Fibroblast of lung (primary cell): ENCODE measurements around the gene GNB1L. TPM values are rescaled to one million over a fixed set of nuclear protein-coding genes. Genes with fewer than 3 reads are reported as not detected.

ENCODE experiments used
- DNase-seq, 2 donors: peaks; one replicate each; pipeline versions ENCODE4 v3.0.0 to v3.0.0-alpha.2; 2010; ENCODE audit warnings: low read depth in 2 of 2
- H2AFZ ChIP-seq: 2 replicates; pipeline ENCODE4 v1.5.1; 2012; ENCODE audit warnings: low read length, control low read depth, inconsistent platforms
- H3K27ac ChIP-seq: 2 replicates; pipeline ENCODE4 v1.5.1; 2011; ENCODE audit warnings: low read length, control low read depth; ENCODE audit not compliant: insufficient read depth
- H3K27me3 ChIP-seq: 2 replicates; pipeline ENCODE4 v1.5.1; 2011; ENCODE audit warnings: mild to moderate bottlenecking, low read length; ENCODE audit not compliant: control insufficient read depth, insufficient read depth
- H3K36me3 ChIP-seq: 2 replicates; pipeline ENCODE4 v1.5.1; 2011; ENCODE audit warnings: low read length; ENCODE audit not compliant: control insufficient read depth, insufficient read depth
- H3K4me1 ChIP-seq: 2 replicates; pipeline ENCODE4 v1.5.1; 2011; ENCODE audit warnings: low read length; ENCODE audit not compliant: control insufficient read depth, insufficient read depth; ENCODE audit errors: extremely low read depth
- H3K4me2 ChIP-seq: 2 replicates; pipeline ENCODE4 v1.5.1; 2011; ENCODE audit warnings: low read length, control low read depth; ENCODE audit not compliant: insufficient read depth; ENCODE audit errors: extremely low read depth
- H3K4me3 ChIP-seq, 4 experiments: fragments of 200-600 bp in 1 of 4; sonication (generic) in 1 of 4; replicated peaks in 1 of 4; 2 replicates each; pipeline ENCODE4 v1.5.1; 2011 to 2016; ENCODE audit warnings: low read length in 4 of 4, low read depth in 3 of 4, mild to moderate bottlenecking in 3 of 4, control low read depth in 2 of 4, inconsistent platforms in 1 of 4, mixed read lengths in 1 of 4; ENCODE audit not compliant: insufficient read depth in 1 of 4; ENCODE audit errors: control extremely low read depth in 1 of 4
- H3K79me2 ChIP-seq: 2 replicates; pipeline ENCODE4 v1.5.1; 2012; ENCODE audit warnings: mild to moderate bottlenecking, low read length, inconsistent platforms; ENCODE audit not compliant: control insufficient read depth, insufficient read depth
- H3K9ac ChIP-seq: 2 replicates; pipeline ENCODE4 v1.5.1; 2011; ENCODE audit warnings: mild to moderate bottlenecking, low read length, control low read depth; ENCODE audit not compliant: insufficient read depth
- H3K9me3 ChIP-seq: 2 replicates; pipeline ENCODE4 v1.5.1; 2012; ENCODE audit warnings: low read depth, low read length; ENCODE audit not compliant: control insufficient read depth, insufficient read depth
- H4K20me1 ChIP-seq: 2 replicates; pipeline ENCODE4 v1.5.1; 2011; ENCODE audit warnings: low read length; ENCODE audit not compliant: control insufficient read depth, insufficient read depth; ENCODE audit errors: extremely low read depth
- EZH2 ChIP-seq: IDR thresholded peaks from 2 replicates; pipeline ENCODE4 v1.5.1; 2012; ENCODE audit warnings: low read length, control low read depth, mild to moderate bottlenecking; ENCODE audit errors: missing control alignments
- polyA plus RNA-seq, 2 donors: library from polyadenylated mRNA; depleted of rRNA in 1 of 2; stranded (reverse) in 1 of 2; unstranded in 1 of 2; fragments of >200 nt; gene quantifications; 2 replicates each; pipeline ENCODE4 v1.2.1, GENCODE V29; 2011 to 2012; ENCODE audit warnings: missing spikeins in 1 of 2
- total RNA-seq: library from RNA; depleted of rRNA; stranded (reverse); fragments of >200 nt; gene quantifications from 2 replicates; pipeline ENCODE4 v1.2.1, GENCODE V29; 2014
- TF ChIP-seq, protein P1 (sequence below), 2 donors: IDR thresholded peaks in 1 of 2; conservative IDR thresholded peaks in 1 of 2; 1 replicate in 1 of 2; 2 replicates in 1 of 2; pipeline ENCODE4 v1.5.1; 2011 to 2012; ENCODE audit warnings: low read length in 2 of 2, control low read depth in 1 of 2, inconsistent platforms in 1 of 2, low read depth in 1 of 2, mild to moderate bottlenecking in 1 of 2

Gene GNB1L
- total and polyA plus RNA-seq, 2 donors (not counting 1 experiment from before 2014, with no cell fraction given) = 1.4 to 7.8 TPM

GRCh38 chr22:19733755-19734154 lies 120.9 kb downstream of the GNB1L start:
- H3K36me3 ChIP-seq = no peaks in the 10 kb centered on the region

More at GRCh38 chr22:19733755-19734154, 120.9 kb downstream of the GNB1L start:
- no peak for DNase-seq
- H3K4me2 ChIP-seq = no peak overlapping the region
- H3K4me1 ChIP-seq = no peaks in the 10 kb centered on the region
- no peaks in the 10 kb centered on the region for H3K27me3 ChIP-seq
- no peak overlapping the region for H3K27ac ChIP-seq
- no peak overlapping the region for H2AFZ ChIP-seq
- H3K9ac ChIP-seq = no peak overlapping the region
- H4K20me1 ChIP-seq = no peaks in the 10 kb centered on the region
- TF ChIP-seq, protein P1, sequence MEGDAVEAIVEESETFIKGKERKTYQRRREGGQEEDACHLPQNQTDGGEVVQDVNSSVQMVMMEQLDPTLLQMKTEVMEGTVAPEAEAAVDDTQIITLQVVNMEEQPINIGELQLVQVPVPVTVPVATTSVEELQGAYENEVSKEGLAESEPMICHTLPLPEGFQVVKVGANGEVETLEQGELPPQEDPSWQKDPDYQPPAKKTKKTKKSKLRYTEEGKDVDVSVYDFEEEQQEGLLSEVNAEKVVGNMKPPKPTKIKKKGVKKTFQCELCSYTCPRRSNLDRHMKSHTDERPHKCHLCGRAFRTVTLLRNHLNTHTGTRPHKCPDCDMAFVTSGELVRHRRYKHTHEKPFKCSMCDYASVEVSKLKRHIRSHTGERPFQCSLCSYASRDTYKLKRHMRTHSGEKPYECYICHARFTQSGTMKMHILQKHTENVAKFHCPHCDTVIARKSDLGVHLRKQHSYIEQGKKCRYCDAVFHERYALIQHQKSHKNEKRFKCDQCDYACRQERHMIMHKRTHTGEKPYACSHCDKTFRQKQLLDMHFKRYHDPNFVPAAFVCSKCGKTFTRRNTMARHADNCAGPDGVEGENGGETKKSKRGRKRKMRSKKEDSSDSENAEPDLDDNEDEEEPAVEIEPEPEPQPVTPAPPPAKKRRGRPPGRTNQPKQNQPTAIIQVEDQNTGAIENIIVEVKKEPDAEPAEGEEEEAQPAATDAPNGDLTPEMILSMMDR (conservative IDR thresholded peaks at IDR 0.05 in 1 of 2, IDR thresholded peaks at IDR 0.05 in 1 of 2; ENCODE audit: low read depth in 1 of 2, low read length in 2 of 2) = no peak
- TF ChIP-seq EZH2 = no peak
- no peaks in the 10 kb centered on the region for H3K9me3 ChIP-seq
- H3K79me2 ChIP-seq = no peaks in the 10 kb centered on the region
- H3K4me3 ChIP-seq = no peak overlapping the region

Other genes with a start within 250 kb of the GNB1L start
- 19.8 and 25.8 TPM in 2 replicates for gene SEPTIN5, start 140.4 kb downstream of the GNB1L start, total RNA-seq
- 10.8 and 14.5 TPM in 2 replicates for gene SEPTIN5, start 140.4 kb downstream of the GNB1L start, polyA plus RNA-seq
- 1.8 and 2.1 TPM in 2 replicates for gene GP1BB, start 131.3 kb downstream of the GNB1L start, total RNA-seq
- 0.20 and 0.50 TPM in 2 replicates for gene GP1BB, start 131.3 kb downstream of the GNB1L start, polyA plus RNA-seq
- gene TBX1, start 94.1 kb downstream of the GNB1L start, total RNA-seq = not detected in 2 replicates
- not detected in 2 replicates for gene TBX1, start 94.1 kb downstream of the GNB1L start, polyA plus RNA-seq
- gene RTL10, start within 50 bp of the GNB1L start, total RNA-seq = 7.3 and 7.7 TPM in 2 replicates
- gene RTL10, start within 50 bp of the GNB1L start, polyA plus RNA-seq = 5.6 and 6.5 TPM in 2 replicates
- 192 and 305 TPM in 2 replicates for gene COMT, start 86.9 kb upstream of the GNB1L start, total RNA-seq
- gene COMT, start 86.9 kb upstream of the GNB1L start, polyA plus RNA-seq = 150 and 208 TPM in 2 replicates
- 18.2 and 30.7 TPM in 2 replicates for gene TXNRD2, start 86.9 kb upstream of the GNB1L start, total RNA-seq
- 13.2 and 19.7 TPM in 2 replicates for gene TXNRD2, start 86.9 kb upstream of the GNB1L start, polyA plus RNA-seq
- 13.9 and 15.7 TPM in 2 replicates for gene ARVCF, start 161.9 kb upstream of the GNB1L start, total RNA-seq
- gene ARVCF, start 161.9 kb upstream of the GNB1L start, polyA plus RNA-seq = 2.0 and 2.6 TPM in 2 replicates
- gene TANGO2, start 166.2 kb upstream of the GNB1L start, total RNA-seq = 33.4 and 52.8 TPM in 2 replicates
- gene TANGO2, start 166.2 kb upstream of the GNB1L start, polyA plus RNA-seq = 28.3 and 41.3 TPM in 2 replicates
- gene DGCR8, start 225.4 kb upstream of the GNB1L start, total RNA-seq = 21.3 and 26.2 TPM in 2 replicates
- gene DGCR8, start 225.4 kb upstream of the GNB1L start, polyA plus RNA-seq = 18.8 and 21.6 TPM in 2 replicates